Endothelial cell of umbilical vein (primary cell): ENCODE results near the gene PARK7. TPM values are rescaled to one million over a fixed set of nuclear protein-coding genes. Genes with fewer than 3 reads are reported as not detected.

ENCODE experiments used
- BruUV-seq: library from RNA; stranded (reverse); fragments of 400-500 nt; replicated peaks from 2 replicates; lab custom pipeline; 2021; lab: Mats Ljungman, UMichigan
- CTCF ChIA-PET: fragments of 300-600, 350-600 bp; sonication (Branson Sonifier 250); formaldehyde crosslinking; loops from one replicate; lab custom pipeline; 2021; ENCODE audit warnings: antibody characterized with exemption, inconsistent platforms; lab: Charles Lee
- POLR2A ChIA-PET: fragments of 300-600, 350-600 bp; sonication (Branson Sonifier 250); formaldehyde crosslinking; loops from one replicate; lab custom pipeline; 2021; ENCODE audit warnings: antibody characterized with exemption, inconsistent platforms; lab: Charles Lee
- DNase-seq: peaks from one replicate; pipeline ENCODE4 v3.0.0-alpha.2; 2011; ENCODE audit warnings: low read depth, low spot score
- FAIRE-seq: peaks from 2 replicates; lab custom pipeline; 2011; peaks lifted over from hg19 to GRCh38; lab: Jason Lieb, UNC
- H2AFZ ChIP-seq: 2 replicates; pipeline ENCODE4 v1.6.0; 2012; ENCODE audit warnings: low read depth, low read length, control low read depth, inconsistent platforms
- H3K27ac ChIP-seq: 2 replicates; pipeline ENCODE4 v1.5.1; 2011; ENCODE audit warnings: low read depth, mild to moderate bottlenecking, control low read depth, low read length, moderate library complexity; ENCODE audit not compliant: insufficient read depth
- H3K27me3 ChIP-seq, 2 experiments: 2 replicates each; pipeline versions ENCODE4 v1.6.0 to v1.6.1; 2011; ENCODE audit warnings: low read length in 2 of 2, mixed read lengths in 1 of 2; ENCODE audit not compliant: control insufficient read depth in 2 of 2, insufficient read depth in 2 of 2
- H3K36me3 ChIP-seq, 2 experiments: 2 replicates in 1 of 2; 3 replicates in 1 of 2; pipeline ENCODE4 v1.5.1; 2011; ENCODE audit warnings: low read length in 2 of 2, mild to moderate bottlenecking in 1 of 2, moderate library complexity in 1 of 2; ENCODE audit not compliant: control insufficient read depth in 2 of 2, insufficient read depth in 2 of 2; ENCODE audit errors: extremely low read depth in 1 of 2
- H3K4me1 ChIP-seq: 3 replicates; pipeline ENCODE4 v1.5.1; 2011; ENCODE audit warnings: mild to moderate bottlenecking, low read length; ENCODE audit not compliant: control insufficient read depth, insufficient read depth; ENCODE audit errors: extremely low read depth
- H3K4me2 ChIP-seq: 2 replicates; pipeline ENCODE4 v1.6.1; 2011; ENCODE audit warnings: low read length, control low read depth, mixed read lengths; ENCODE audit not compliant: insufficient read depth
- H3K4me3 ChIP-seq, 3 experiments: fragments of 200-600 bp in 1 of 3; sonication (generic), shearing (Covaris generic) in 1 of 3; replicated peaks in 1 of 3; 2 replicates each; pipeline ENCODE4 v1.5.1; 2011 to 2016; ENCODE audit warnings: control low read depth in 3 of 3, low read length in 3 of 3, mild to moderate bottlenecking in 2 of 3, inconsistent platforms in 1 of 3, low read depth in 1 of 3, moderate library complexity in 1 of 3; ENCODE audit not compliant: insufficient read depth in 1 of 3
- H3K79me2 ChIP-seq: 2 replicates; pipeline ENCODE4 v1.6.0; 2012; ENCODE audit warnings: low read length, inconsistent platforms; ENCODE audit not compliant: control insufficient read depth, insufficient read depth
- H3K9ac ChIP-seq: replicated peaks from 2 replicates; pipeline ENCODE3; 2011; ENCODE audit warnings: low read length, control low read depth; ENCODE audit not compliant: insufficient read depth; ENCODE audit errors: extremely low read depth
- H3K9me1 ChIP-seq: replicated peaks from 3 replicates; pipeline ENCODE4 v1.6.0; 2011; ENCODE audit warnings: mild to moderate bottlenecking, low read length; ENCODE audit not compliant: control insufficient read depth, insufficient read depth; ENCODE audit errors: extremely low read depth
- H3K9me3 ChIP-seq: replicated peaks from 2 replicates; pipeline ENCODE4 v1.5.1; 2012; ENCODE audit warnings: low read length, inconsistent platforms; ENCODE audit not compliant: control insufficient read depth, insufficient read depth
- H4K20me1 ChIP-seq: replicated peaks from 2 replicates; pipeline ENCODE3; 2011; ENCODE audit warnings: mild to moderate bottlenecking, low read length; ENCODE audit not compliant: control insufficient read depth, insufficient read depth; ENCODE audit errors: extremely low read depth
- GATA2 ChIP-seq: IDR thresholded peaks from 2 replicates; pipeline ENCODE4 v1.7.0; 2011; ENCODE audit warnings: low read depth, mild to moderate bottlenecking, moderate library complexity, mixed read lengths, low read length; ENCODE audit not compliant: insufficient read length, insufficient read depth
- POLR2A ChIP-seq: IDR thresholded peaks from 2 replicates; pipeline ENCODE4 v1.6.1; 2012; ENCODE audit warnings: low read depth, mild to moderate bottlenecking, control low read depth, low read length
- POLR2AphosphoS5 ChIP-seq: IDR thresholded peaks from 2 replicates; pipeline ENCODE4 v1.6.1; 2012; ENCODE audit warnings: low read depth, mild to moderate bottlenecking, control low read depth, low read length, moderate library complexity; ENCODE audit not compliant: insufficient read depth
- dilution Hi-C: fragments of 300-500 bp; cut with MboI; formaldehyde crosslinking; loops from one replicate; pipeline ENCODE4 v1.15.0; 2019; ENCODE audit warnings: low sequenced_read_pairs; ENCODE audit not compliant: extremely low pct_ligation_motif_present
- intact Hi-C: fragments of 100-400 bp; cut with micrococcal nuclease; formaldehyde crosslinking; loops from one replicate; pipeline ENCODE4 v1.10.0; 2022
- polyA plus RNA-seq, 4 experiments: library from polyadenylated mRNA; depleted of rRNA in 3 of 4; stranded (reverse) in 3 of 4; unstranded in 1 of 4; fragments of >200 nt; gene quantifications; 2 replicates each; pipeline versions ENCODE4 v1.2.1 to v1.2.3, GENCODE V29; 2011 to 2012; ENCODE audit warnings: missing spikeins in 1 of 4
- total RNA-seq: library from RNA; stranded (reverse); gene quantifications from 2 replicates; pipeline ENCODE4 v1.2.3, GENCODE V29; 2021

PARK7 gene
- total and polyA plus RNA-seq, 2 donors (not counting 3 experiments of a cell fraction or from before 2014, with no cell fraction given), result 203 to 294 TPM

- no peaks in the 10 kb centered on the region for H4K20me1 ChIP-seq
- H3K9me1 ChIP-seq, result no peaks in the 10 kb centered on the region
- no peak overlapping the region for H3K4me3 ChIP-seq
- no peak overlapping the region for H3K27ac ChIP-seq
- POLR2A ChIA-PET, result no interaction called here
- H3K9ac ChIP-seq, result no peak overlapping the region
- dilution Hi-C loops (no loop called here), intact Hi-C loops (no loop called here)
- no peaks in the 10 kb centered on the region for H3K9me3 ChIP-seq
- peaks cover 1 to 12% of the 10 kb centered on the region in 2 experiments for H3K36me3 ChIP-seq
- no peak overlapping the region for H2AFZ ChIP-seq
- no peak for FAIRE-seq
- TF ChIP-seq POLR2AphosphoS5 (no peak), GATA2 (no peak), POLR2A (no peak)
- no peak overlapping the region for H3K4me2 ChIP-seq
- DNase-seq, result no peak
- no peaks in the 10 kb centered on the region for H3K79me2 ChIP-seq
- BruUV-seq, result no TSS peak
- no peaks in the 10 kb centered on the region for H3K4me1 ChIP-seq
- no peaks in the 10 kb centered on the region for H3K27me3 ChIP-seq
- CTCF ChIA-PET, result interaction anchor here (0.9 kb wide), 1 partner anchor 25 kb away, joined by 5 read pairs; no protein-coding TSS in a partner anchor
Observed at GRCh38 chr1:7989762-7990428, 28.4 kb downstream of the PARK7 start.

GRCh38 chr1:7991504-7992440, 30.3 kb downstream of the PARK7 start:
- ChIA-PET POLR2A (no interaction called here), CTCF (no interaction called here)
- DNase-seq (no peak), FAIRE-seq (no peak)
- no peak overlapping the region for H3K4me3 ChIP-seq
- dilution Hi-C loops (no loop called here), intact Hi-C loops (no loop called here)
- H3K36me3 ChIP-seq, result no peaks in the 10 kb centered on the region
- no peaks in the 10 kb centered on the region for H3K9me1 ChIP-seq
- TF ChIP-seq POLR2A (no peak), POLR2AphosphoS5 (no peak)
- no peaks in the 10 kb centered on the region for H3K79me2 ChIP-seq
- no peaks in the 10 kb centered on the region for H4K20me1 ChIP-seq
- H3K27me3 ChIP-seq, result no peaks in the 10 kb centered on the region
- H3K4me1 ChIP-seq, result no peaks in the 10 kb centered on the region
- H3K27ac ChIP-seq, result no peak overlapping the region
- H2AFZ ChIP-seq, result no peak overlapping the region
- H3K4me2 ChIP-seq, result no peak overlapping the region
- no peaks in the 10 kb centered on the region for H3K9me3 ChIP-seq
- BruUV-seq, result no TSS peak
- no peak overlapping the region for H3K9ac ChIP-seq
